Measurements from ENCODE around the gene UNC79. TPM values are rescaled to one million over a fixed set of nuclear protein-coding genes. Genes with fewer than 3 reads are reported as not detected.
"Not testable (repeated sequence)": the region's sequence is repeated elsewhere in the genome, so short reads cannot be mapped to it uniquely, and the experiment has no call there.

UNC79 gene
- 0.07 TPM in 1 of 2 replicates, not detected in the other for total RNA-seq (2022)
- Bru-seq, nascent RNA = percentile 15 among the genes with signal in this experiment
- percentile 19 among the genes with signal in this experiment for BruChase-seq, experiment 1, labeled RNA remaining after a 6-hour chase
- percentile 17 among the genes with signal in this experiment for BruChase-seq, experiment 2, labeled RNA remaining after a 2-hour chase
- long read RNA-seq, partial matches to known transcripts = 0 of 8 reads
- long read RNA-seq, other reads (novel, unspliced or antisense) = 8 of 8 reads

DNA sequence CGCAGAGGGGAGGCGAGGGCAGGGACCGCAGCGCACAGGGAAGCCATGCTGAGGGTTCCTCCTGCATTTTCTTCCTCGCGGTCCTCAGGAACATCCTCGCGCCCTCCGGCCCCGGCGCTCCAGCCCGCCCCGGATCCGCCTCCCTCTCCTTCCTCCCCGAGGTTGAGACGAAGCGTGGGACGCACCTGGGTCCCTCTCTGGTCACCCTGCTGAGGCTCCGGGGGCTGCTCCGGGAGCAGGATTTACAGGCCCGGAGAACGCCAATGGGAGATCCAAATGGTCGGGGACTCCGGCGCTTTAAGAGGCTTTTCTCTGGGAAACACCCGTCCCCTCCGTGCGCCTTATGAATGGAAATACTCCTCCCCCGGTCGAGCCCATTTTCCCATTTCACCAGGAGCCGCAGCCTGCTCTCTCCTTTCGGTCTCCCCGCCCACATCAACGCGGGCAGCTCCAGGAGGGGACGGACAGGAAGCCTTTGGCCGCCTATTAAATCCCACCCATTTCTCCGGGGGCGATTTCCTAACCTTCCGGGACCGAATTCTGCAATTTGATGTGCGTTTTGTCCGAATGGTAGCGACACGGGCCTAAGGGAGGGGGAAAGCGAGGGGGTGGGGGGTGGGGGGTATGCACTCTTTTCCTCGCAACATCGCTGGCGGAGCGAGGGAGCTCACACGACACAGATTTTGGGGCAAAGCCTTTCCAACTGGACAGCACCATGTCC is at the start of gene UNC79:
UNC79 (plus strand) TSS at position 625 of the 721 bp plus-strand sequence; CDS start at position 716, 91 bp downstream.
- BruUV-seq (replicated peaks) = no TSS peak
- Mint-ChIP-seq H3K9me3 (ENCODE audit: low read depth, unreplicated experiment) (no peaks in the 10 kb centered on the region), H3K4me1 (ENCODE audit: low read depth, unreplicated experiment) (no peaks in the 10 kb centered on the region), H3K27me3 (ENCODE audit: unreplicated experiment) (peaks cover 39% of the 10 kb centered on the region), H3K27ac (ENCODE audit: unreplicated experiment) (no peak within 1 kb of the TSS), H3K36me3 (ENCODE audit: insufficient read depth, unreplicated experiment) (no peaks in the 10 kb centered on the region), H3K4me3 (ENCODE audit: low read depth, unreplicated experiment) (no peak within 1 kb of the TSS)
- no peak for TF ChIP-seq CTCF (IDR thresholded peaks at IDR 0.05; ENCODE audit: unreplicated experiment)
- CTCF ChIA-PET = interaction anchor here (0.7 kb wide), 1 partner anchor 418 kb away, joined by 3 read pairs; no protein-coding TSS in a partner anchor
- intact Hi-C loops (cut with micrococcal nuclease; ENCODE audit: unreplicated experiment) = no loop called here
- DNase-seq = no peak

DNA sequence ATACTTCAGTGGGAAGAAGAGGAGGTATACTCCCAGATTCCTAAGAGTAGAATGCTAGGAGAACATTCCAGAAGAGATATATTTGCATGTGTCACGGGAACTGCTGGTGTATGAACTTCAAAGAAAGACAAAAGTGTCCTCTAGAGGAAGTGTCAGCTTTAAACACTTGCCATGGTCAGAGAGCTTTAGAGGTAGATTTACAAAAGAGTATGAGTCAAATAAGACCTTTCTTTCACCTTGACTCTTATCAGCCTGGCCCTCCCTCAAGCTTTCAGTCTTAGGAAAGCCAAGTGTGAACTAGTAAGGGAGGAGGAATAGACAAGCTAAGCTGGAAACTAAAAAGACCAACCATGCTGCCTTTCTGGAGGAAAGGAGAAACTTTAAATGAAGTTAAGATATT is 49.1 kb upstream of the UNC79 start:
- Mint-ChIP-seq H3K27me3 (ENCODE audit: unreplicated experiment) (peaks cover 50% of the 10 kb centered on the region), H3K9me3 (ENCODE audit: low read depth, unreplicated experiment) (peaks cover 2% of the 10 kb centered on the region), H3K36me3 (ENCODE audit: insufficient read depth, unreplicated experiment) (no peaks in the 10 kb centered on the region), H3K4me3 (ENCODE audit: low read depth, unreplicated experiment) (no peak overlapping the region), H3K4me1 (ENCODE audit: low read depth, unreplicated experiment) (no peaks in the 10 kb centered on the region), H3K27ac (ENCODE audit: unreplicated experiment) (no peak overlapping the region)
- BruUV-seq (replicated peaks) = no TSS peak
- intact Hi-C loops (cut with micrococcal nuclease; ENCODE audit: unreplicated experiment) = no loop called here
- CTCF ChIA-PET = no interaction called here
- no peak for DNase-seq
- TF ChIP-seq CTCF (IDR thresholded peaks at IDR 0.05; ENCODE audit: unreplicated experiment) = no peak

DNA sequence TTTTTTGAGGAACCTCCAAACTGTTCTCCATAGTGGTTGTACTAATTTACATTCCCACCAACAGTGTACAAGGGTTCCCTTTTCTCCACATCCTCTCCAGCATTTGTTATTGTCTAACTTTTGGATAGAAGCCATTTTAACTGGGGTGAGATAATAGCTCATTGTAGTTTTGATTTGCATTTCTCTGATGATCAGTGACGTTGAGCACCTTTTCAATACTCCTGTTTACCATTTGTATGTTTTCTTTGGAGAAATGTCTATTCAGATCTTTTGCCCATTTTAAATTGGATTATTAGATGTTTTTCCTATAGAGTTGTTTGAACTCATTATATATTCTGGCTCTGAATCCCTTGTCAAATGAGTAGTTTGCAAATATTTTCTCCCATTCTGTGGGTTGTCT is 46.5 kb upstream of the UNC79 start:
- H3K36me3 Mint-ChIP-seq (ENCODE audit: insufficient read depth, unreplicated experiment); DNase-seq; H3K4me3 Mint-ChIP-seq (ENCODE audit: low read depth, unreplicated experiment); H3K27ac Mint-ChIP-seq (ENCODE audit: unreplicated experiment); intact Hi-C loops (cut with micrococcal nuclease; ENCODE audit: unreplicated experiment); H3K4me1 Mint-ChIP-seq (ENCODE audit: low read depth, unreplicated experiment); H3K9me3 Mint-ChIP-seq (ENCODE audit: low read depth, unreplicated experiment); BruUV-seq (replicated peaks); CTCF ChIA-PET: not testable (repeated sequence)
- peaks cover 48% of the 10 kb centered on the region for H3K27me3 Mint-ChIP-seq (ENCODE audit: unreplicated experiment)

DNA sequence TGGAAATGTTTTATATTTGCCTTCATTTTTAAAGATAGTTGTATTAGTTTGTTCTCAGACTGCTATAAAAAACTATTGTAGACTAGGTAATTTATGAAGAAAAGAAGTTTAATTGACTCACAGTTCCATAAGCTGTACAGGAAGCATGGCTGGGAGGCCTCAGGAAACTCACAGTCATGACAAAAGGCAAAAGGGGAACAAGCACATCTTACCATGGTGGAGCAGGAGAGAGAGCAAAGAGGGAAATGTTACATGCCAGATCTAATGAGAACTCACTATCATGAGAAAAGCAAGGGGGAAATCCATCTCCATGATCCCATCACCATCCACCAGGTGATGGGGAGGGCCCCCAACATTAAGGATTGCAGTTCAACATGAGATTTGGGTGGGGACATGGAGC is 35.5 kb upstream of the UNC79 start:
- H3K36me3 Mint-ChIP-seq (ENCODE audit: insufficient read depth, unreplicated experiment) = no peaks in the 10 kb centered on the region
- peaks cover 33% of the 10 kb centered on the region for H3K27me3 Mint-ChIP-seq (ENCODE audit: unreplicated experiment)
- intact Hi-C loops (cut with micrococcal nuclease; ENCODE audit: unreplicated experiment) = no loop called here
- DNase-seq = no peak
- CTCF ChIA-PET = no interaction called here
- peaks cover 2% of the 10 kb centered on the region for H3K9me3 Mint-ChIP-seq (ENCODE audit: low read depth, unreplicated experiment)
- no peak overlapping the region for H3K27ac Mint-ChIP-seq (ENCODE audit: unreplicated experiment)
- H3K4me1 Mint-ChIP-seq (ENCODE audit: low read depth, unreplicated experiment) = no peaks in the 10 kb centered on the region
- TF ChIP-seq CTCF (IDR thresholded peaks at IDR 0.05; ENCODE audit: unreplicated experiment) = no peak
- no peak overlapping the region for H3K4me3 Mint-ChIP-seq (ENCODE audit: low read depth, unreplicated experiment)
- BruUV-seq (replicated peaks) = no TSS peak

DNA sequence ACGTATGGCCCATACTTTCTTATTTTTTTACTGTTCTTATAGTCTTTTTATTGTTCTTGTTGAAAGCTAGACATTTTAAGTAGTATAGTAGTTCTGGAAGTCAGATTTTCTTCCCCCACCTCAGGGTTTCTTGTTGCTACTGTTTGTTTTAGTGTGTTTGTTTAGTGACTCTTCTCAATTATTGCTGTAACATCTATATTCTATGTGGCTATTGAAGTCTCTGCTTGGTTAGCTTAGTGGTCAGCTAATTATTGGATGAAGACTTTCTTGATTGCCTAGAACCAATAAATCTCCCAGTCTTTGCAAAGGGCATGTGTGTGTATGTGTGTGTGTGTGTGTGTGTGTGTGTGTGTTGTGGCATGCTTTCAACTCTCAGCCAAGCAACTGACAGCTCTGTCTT is 34.3 kb upstream of the UNC79 start:
- intact Hi-C loops (cut with micrococcal nuclease; ENCODE audit: unreplicated experiment) = no loop called here
- TF ChIP-seq CTCF (IDR thresholded peaks at IDR 0.05; ENCODE audit: unreplicated experiment) = no peak
- Mint-ChIP-seq H3K4me1 (ENCODE audit: low read depth, unreplicated experiment) (no peaks in the 10 kb centered on the region), H3K27ac (ENCODE audit: unreplicated experiment) (no peak overlapping the region), H3K9me3 (ENCODE audit: low read depth, unreplicated experiment) (peaks cover 2% of the 10 kb centered on the region), H3K27me3 (ENCODE audit: unreplicated experiment) (peaks cover 46% of the 10 kb centered on the region), H3K4me3 (ENCODE audit: low read depth, unreplicated experiment) (no peak overlapping the region), H3K36me3 (ENCODE audit: insufficient read depth, unreplicated experiment) (no peaks in the 10 kb centered on the region)
- no TSS peak for BruUV-seq (replicated peaks)
- DNase-seq = no peak
- CTCF ChIA-PET = no interaction called here
